ENCODE measurements around the gene EBP.

EBP gene

GRCh38 chrX:48521353-48522243 is at the start of gene EBP:
Gene EBP, plus strand, starts transcription at chrX:48521808. Its CDS starts 1,964 bp downstream, at chrX:48523772.
- DNase-seq = peak; percentile 87

GRCh38 chrX:48472225-48472624 is 49.4 kb upstream of the EBP start:
- DNase-seq = no peak

GRCh38 chrX:48472851-48473703 is 48.5 kb upstream of the EBP start:
- no peak for DNase-seq

GRCh38 chrX:48473704-48473990 is 48.0 kb upstream of the EBP start:
- DNase-seq = no peak

GRCh38 chrX:48474127-48474526 is 47.5 kb upstream of the EBP start:
- DNase-seq = no peak

- no peak for DNase-seq
Measured at GRCh38 chrX:48474581-48474980, 47.0 kb upstream of the EBP start.

- DNase-seq = no peak
Measured at GRCh38 chrX:48475296-48475695, 46.3 kb upstream of the EBP start.

GRCh38 chrX:48475774-48476577 is 45.6 kb upstream of the EBP start, which contains the start of gene FTSJ1:
Gene FTSJ1, plus strand, starts transcription at chrX:48476199. Its CDS starts 1,849 bp downstream, at chrX:48478048.
- DNase-seq = peak; percentile 62

- DNase-seq = no peak
Measured at GRCh38 chrX:48476919-48477318, 44.7 kb upstream of the EBP start.

- DNase-seq = no peak
Measured at GRCh38 chrX:48477960-48478755, 43.5 kb upstream of the EBP start.

- DNase-seq = no peak
Measured at GRCh38 chrX:48478806-48479205, 42.8 kb upstream of the EBP start.

- no peak for DNase-seq
Measured at GRCh38 chrX:48480142-48480541, 41.5 kb upstream of the EBP start.

GRCh38 chrX:48480583-48480982 is 41.0 kb upstream of the EBP start:
- DNase-seq = no peak

GRCh38 chrX:48482526-48482925 is 39.1 kb upstream of the EBP start:
- DNase-seq = no peak

- no peak for DNase-seq
Measured at GRCh38 chrX:48487362-48487798, 34.2 kb upstream of the EBP start.

- no peak for DNase-seq
Measured at GRCh38 chrX:48488034-48488433, 33.6 kb upstream of the EBP start.

GRCh38 chrX:48489296-48489695 is 32.3 kb upstream of the EBP start:
- no peak for DNase-seq

- DNase-seq = no peak
Measured at GRCh38 chrX:48489892-48490291, 31.7 kb upstream of the EBP start.

- no peak for DNase-seq
Measured at GRCh38 chrX:48490661-48491060, 30.9 kb upstream of the EBP start.

- no peak for DNase-seq
Measured at GRCh38 chrX:48491809-48492208, 29.8 kb upstream of the EBP start.

GRCh38 chrX:48492293-48492910 is 29.2 kb upstream of the EBP start:
- no peak for DNase-seq

GRCh38 chrX:48493890-48494364 is 27.7 kb upstream of the EBP start:
- DNase-seq = no peak
